CD14-positive monocyte (primary cell): Measurements from ENCODE around the gene PRR16. TPM values are rescaled to one million over a fixed set of nuclear protein-coding genes. Genes with fewer than 3 reads are reported as not detected.

Experiments used
- DNase-seq, 3 donors: peaks; one replicate each; pipeline ENCODE4 v3.0.0-alpha.2; 2011 to 2022
- H2AFZ ChIP-seq: 2 replicates; pipeline ENCODE4 v1.6.0; 2012; ENCODE audit warnings: mild to moderate bottlenecking, low read depth, low read length, inconsistent platforms; ENCODE audit not compliant: insufficient read depth, poor library complexity, severe bottlenecking
- H3K27ac ChIP-seq, 2 donors: 1 replicate in 1 of 2; 2 replicates in 1 of 2; pipeline ENCODE4 v1.5.1; 2012 to 2013; ENCODE audit warnings: low read length in 2 of 2, control low read depth in 1 of 2, inconsistent platforms in 1 of 2, low read depth in 1 of 2, mild to moderate bottlenecking in 1 of 2
- H3K27me3 ChIP-seq, 2 donors: one replicate each; pipeline versions ENCODE4 v1.6.0 to v1.6.1; 2011 to 2013; ENCODE audit warnings: low read length in 2 of 2; ENCODE audit not compliant: control insufficient read depth in 2 of 2, insufficient read depth in 2 of 2
- H3K36me3 ChIP-seq, 2 donors: replicated peaks in 1 of 2; 1 replicate in 1 of 2; 2 replicates in 1 of 2; pipeline versions ENCODE4 v1.5.1 to v1.6.1; 2012 to 2013; ENCODE audit warnings: low read length in 2 of 2, control low read depth in 1 of 2, inconsistent platforms in 1 of 2, mild to moderate bottlenecking in 1 of 2; ENCODE audit not compliant: insufficient read depth in 2 of 2, control insufficient read depth in 1 of 2
- H3K4me1 ChIP-seq, 2 donors: 1 replicate in 1 of 2; 2 replicates in 1 of 2; pipeline versions ENCODE4 v1.5.1 to v1.6.1; 2012 to 2013; ENCODE audit warnings: low read length in 2 of 2, control low read depth in 1 of 2, inconsistent platforms in 1 of 2, mild to moderate bottlenecking in 1 of 2, moderate library complexity in 1 of 2; ENCODE audit not compliant: insufficient read depth in 2 of 2, control insufficient read depth in 1 of 2
- H3K4me2 ChIP-seq: replicated peaks from 2 replicates; pipeline ENCODE3; 2012; ENCODE audit warnings: low read length, moderate library complexity, mild to moderate bottlenecking; ENCODE audit not compliant: poor library complexity, severe bottlenecking; ENCODE audit errors: extremely low read depth
- H3K4me3 ChIP-seq, 3 experiments: fragments of 200-600 bp in 1 of 3; sonication (generic) in 1 of 3; replicated peaks in 1 of 3; 1 replicate in 2 of 3; 2 replicates in 1 of 3; pipeline ENCODE4 v1.5.1; 2011 to 2013; ENCODE audit warnings: low read length in 3 of 3, mild to moderate bottlenecking in 3 of 3, control low read depth in 2 of 3, low read depth in 2 of 3, inconsistent platforms in 1 of 3, moderate library complexity in 1 of 3
- H3K79me2 ChIP-seq: 2 replicates; pipeline ENCODE4 v1.6.0; 2012; ENCODE audit warnings: mild to moderate bottlenecking, control low read depth, inconsistent platforms, low read length, moderate library complexity; ENCODE audit not compliant: insufficient read depth
- H3K9ac ChIP-seq: 2 replicates; pipeline ENCODE4 v1.6.0; 2017; ENCODE audit warnings: low read length, mild to moderate bottlenecking; ENCODE audit not compliant: insufficient read depth, poor library complexity, severe bottlenecking
- H3K9me3 ChIP-seq, 2 donors: replicated peaks in 1 of 2; 1 replicate in 1 of 2; 2 replicates in 1 of 2; pipeline versions ENCODE4 v1.5.1 to v1.6.1; 2012 to 2013; ENCODE audit warnings: low read length in 2 of 2, control low read depth in 1 of 2; ENCODE audit not compliant: control insufficient read depth in 1 of 2, insufficient read depth in 1 of 2
- H4K20me1 ChIP-seq: 2 replicates; pipeline ENCODE4 v1.6.0; 2012; ENCODE audit warnings: mild to moderate bottlenecking, low read length, control low read depth, moderate library complexity; ENCODE audit not compliant: insufficient read depth
- H3K27ac Mint-ChIP-seq, 7 donors: one replicate each; pipeline ENCODE4 v1.8.0; 2020; ENCODE audit warnings: mild to moderate bottlenecking in 7 of 7, mixed read lengths in 7 of 7, moderate library complexity in 6 of 7, inconsistent platforms in 2 of 7
- H3K27me3 Mint-ChIP-seq, 3 donors: one replicate each; pipeline ENCODE4 v1.8.0; 2021 to 2022; ENCODE audit warnings: low read depth in 3 of 3, mild to moderate bottlenecking in 3 of 3, mixed read lengths in 3 of 3, moderate library complexity in 3 of 3, inconsistent platforms in 1 of 3
- H3K36me3 Mint-ChIP-seq, 2 donors: one replicate each; pipeline ENCODE4 v1.8.0; 2020; ENCODE audit warnings: mixed read lengths in 2 of 2, inconsistent platforms in 1 of 2, mild to moderate bottlenecking in 1 of 2
- H3K4me1 Mint-ChIP-seq: one replicate; pipeline ENCODE4 v1.8.0; 2020; ENCODE audit warnings: mild to moderate bottlenecking, mixed read lengths
- H3K4me3 Mint-ChIP-seq, 2 donors: one replicate each; pipeline ENCODE4 v1.8.0; 2020; ENCODE audit warnings: mild to moderate bottlenecking in 2 of 2, mixed read lengths in 2 of 2, moderate library complexity in 1 of 2
- H3K9me3 Mint-ChIP-seq, 7 donors: one replicate each; pipeline ENCODE4 v1.8.0; 2020 to 2022; ENCODE audit warnings: mixed read lengths in 7 of 7, mild to moderate bottlenecking in 6 of 7, moderate library complexity in 6 of 7, inconsistent platforms in 2 of 7
- WGBS: methylation state at CpG from one replicate; pipeline ENCODE4 v1.1.5; 2013; ENCODE audit warnings: missing lambda C conversion rate; ENCODE audit not compliant: insufficient coverage; 5-methylcytosine and 5-hydroxymethylcytosine counted together
- intact Hi-C, 2 donors: fragments of 100-400 bp; cut with micrococcal nuclease; formaldehyde crosslinking; loops; one replicate each; pipeline versions ENCODE4 v1.15.0 to v1.15.1; 2023
- polyA plus RNA-seq, 3 donors: library from polyadenylated mRNA; depleted of rRNA in 1 of 3; unstranded in 2 of 3; stranded (reverse) in 1 of 3; fragments of 300-500 nt in 2 of 3; fragments of >200 nt in 1 of 3; fragmentation: Illumina TruSeq in 2 of 3; gene quantifications; 1 replicate in 2 of 3; 2 replicates in 1 of 3; pipeline ENCODE4 v1.2.3, GENCODE V29; 2012 to 2021
- TF ChIP-seq, protein P1 (sequence below): fragments of 200-600 bp; IDR thresholded peaks from one replicate; pipeline ENCODE4 v1.8.0; 2022; ENCODE audit warnings: antibody characterized with exemption, mild to moderate bottlenecking

The PRR16 gene
- polyA plus RNA-seq, 3 donors: 0.14 to 0.74 (median 0.56) TPM

- H3K9ac ChIP-seq: no peak overlapping the region
- H3K9me3 ChIP-seq: no peaks in the 10 kb centered on the region
- Mint-ChIP-seq H3K27ac (no peak overlapping the region), H3K9me3 (no peaks in the 10 kb centered on the region), H3K27me3 (peaks cover 0 to 3% (median 0%) of the 10 kb centered on the region in 3 donors), H3K4me1 (no peaks in the 10 kb centered on the region), H3K36me3 (no peaks in the 10 kb centered on the region), H3K4me3 (no peak overlapping the region)
- H4K20me1 ChIP-seq: no peaks in the 10 kb centered on the region
- no peak overlapping the region for H3K4me2 ChIP-seq
- no peaks in the 10 kb centered on the region for H3K79me2 ChIP-seq
- H3K36me3 ChIP-seq: no peaks in the 10 kb centered on the region
- TF ChIP-seq, protein P1, sequence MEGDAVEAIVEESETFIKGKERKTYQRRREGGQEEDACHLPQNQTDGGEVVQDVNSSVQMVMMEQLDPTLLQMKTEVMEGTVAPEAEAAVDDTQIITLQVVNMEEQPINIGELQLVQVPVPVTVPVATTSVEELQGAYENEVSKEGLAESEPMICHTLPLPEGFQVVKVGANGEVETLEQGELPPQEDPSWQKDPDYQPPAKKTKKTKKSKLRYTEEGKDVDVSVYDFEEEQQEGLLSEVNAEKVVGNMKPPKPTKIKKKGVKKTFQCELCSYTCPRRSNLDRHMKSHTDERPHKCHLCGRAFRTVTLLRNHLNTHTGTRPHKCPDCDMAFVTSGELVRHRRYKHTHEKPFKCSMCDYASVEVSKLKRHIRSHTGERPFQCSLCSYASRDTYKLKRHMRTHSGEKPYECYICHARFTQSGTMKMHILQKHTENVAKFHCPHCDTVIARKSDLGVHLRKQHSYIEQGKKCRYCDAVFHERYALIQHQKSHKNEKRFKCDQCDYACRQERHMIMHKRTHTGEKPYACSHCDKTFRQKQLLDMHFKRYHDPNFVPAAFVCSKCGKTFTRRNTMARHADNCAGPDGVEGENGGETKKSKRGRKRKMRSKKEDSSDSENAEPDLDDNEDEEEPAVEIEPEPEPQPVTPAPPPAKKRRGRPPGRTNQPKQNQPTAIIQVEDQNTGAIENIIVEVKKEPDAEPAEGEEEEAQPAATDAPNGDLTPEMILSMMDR: no peak
- no peak for DNase-seq
- no peaks in the 10 kb centered on the region for H3K4me1 ChIP-seq
- 100% methylated on average over 2 of the region's 2 CpGs for WGBS
- intact Hi-C loops: no loop called here
- no peaks in the 10 kb centered on the region for H3K27me3 ChIP-seq
- no peak overlapping the region for H2AFZ ChIP-seq
- H3K27ac ChIP-seq: no peak overlapping the region
- H3K4me3 ChIP-seq: no peak overlapping the region
Observed at GRCh38 chr5:120528609-120529008, 64.5 kb downstream of the PRR16 start.

DNA sequence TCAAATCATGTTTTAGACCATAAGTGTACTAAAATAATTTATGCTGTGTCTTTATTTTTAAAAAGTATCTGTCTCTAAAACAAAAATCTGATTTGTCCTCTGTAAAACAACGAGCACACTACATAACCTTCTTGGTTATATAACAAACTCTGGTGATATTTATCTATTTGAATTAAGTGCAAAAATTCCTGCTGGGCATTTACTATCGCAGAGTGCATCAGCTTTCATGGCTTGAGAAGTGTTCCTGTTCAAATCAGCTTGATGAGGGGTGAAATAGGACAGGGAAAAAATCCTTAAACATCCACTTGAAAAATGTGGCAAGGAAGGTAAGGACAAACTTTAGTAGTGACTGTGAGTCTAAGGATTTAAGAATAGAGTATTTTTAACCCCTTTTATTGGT is 65.3 kb downstream of the PRR16 start:
- H3K79me2 ChIP-seq: no peaks in the 10 kb centered on the region
- H3K4me1 ChIP-seq: no peaks in the 10 kb centered on the region
- DNase-seq: no peak
- H3K4me2 ChIP-seq: no peak overlapping the region
- no peaks in the 10 kb centered on the region for H4K20me1 ChIP-seq
- intact Hi-C loops: no loop called here
- no peak overlapping the region for H3K27ac ChIP-seq
- Mint-ChIP-seq H3K27ac (no peak overlapping the region), H3K4me1 (no peaks in the 10 kb centered on the region), H3K4me3 (no peak overlapping the region), H3K9me3 (no peaks in the 10 kb centered on the region), H3K36me3 (no peaks in the 10 kb centered on the region), H3K27me3 (peaks cover 0 to 3% (median 0%) of the 10 kb centered on the region in 3 donors)
- no CpG with 5 or more reads among the region's 2 CpGs for WGBS
- TF ChIP-seq, protein P1: no peak
- H3K27me3 ChIP-seq: no peaks in the 10 kb centered on the region
- no peaks in the 10 kb centered on the region for H3K9me3 ChIP-seq
- no peak overlapping the region for H3K9ac ChIP-seq
- no peak overlapping the region for H2AFZ ChIP-seq
- H3K4me3 ChIP-seq: no peak overlapping the region
- H3K36me3 ChIP-seq: no peaks in the 10 kb centered on the region
